Renal pelvis (tissue), 4 donors: ENCODE data around the gene IMMP2L. TPM values are rescaled to one million over a fixed set of nuclear protein-coding genes. Genes with fewer than 3 reads are reported as not detected.

Experiments
- DNase-seq: peaks from one replicate; pipeline ENCODE4 v3.0.0-alpha.2; 2013
- polyA plus RNA-seq, 3 donors: library from polyadenylated mRNA; unstranded; fragments of 120-200 nt; gene quantifications; one replicate each; pipeline ENCODE4 v1.2.1, GENCODE V29; 2013; ENCODE audit not compliant: insufficient read length in 3 of 3

The IMMP2L gene
- polyA plus RNA-seq, 3 donors, result 42.8 to 50.0 (median 43.2) TPM

DNA sequence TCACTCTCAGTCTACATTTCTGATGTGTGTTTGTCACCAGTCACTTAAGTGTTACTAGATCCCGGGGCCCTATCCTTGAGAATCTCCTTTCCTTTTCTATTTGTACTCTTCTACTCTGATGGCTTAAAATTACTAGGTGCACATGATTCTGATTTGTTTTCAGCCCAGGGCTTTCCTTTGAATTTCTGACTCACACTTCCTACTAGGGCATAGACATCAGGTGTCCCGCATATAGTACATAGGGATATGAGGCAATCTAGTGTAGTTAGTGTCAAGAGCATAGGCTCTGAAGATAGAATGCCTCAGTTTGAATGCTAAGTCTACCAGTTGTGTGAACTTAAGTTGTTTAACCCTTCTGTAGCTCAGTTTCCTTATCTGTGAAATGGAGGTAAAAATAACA is 520.7 kb downstream of the IMMP2L start:
- no peak for DNase-seq

DNA sequence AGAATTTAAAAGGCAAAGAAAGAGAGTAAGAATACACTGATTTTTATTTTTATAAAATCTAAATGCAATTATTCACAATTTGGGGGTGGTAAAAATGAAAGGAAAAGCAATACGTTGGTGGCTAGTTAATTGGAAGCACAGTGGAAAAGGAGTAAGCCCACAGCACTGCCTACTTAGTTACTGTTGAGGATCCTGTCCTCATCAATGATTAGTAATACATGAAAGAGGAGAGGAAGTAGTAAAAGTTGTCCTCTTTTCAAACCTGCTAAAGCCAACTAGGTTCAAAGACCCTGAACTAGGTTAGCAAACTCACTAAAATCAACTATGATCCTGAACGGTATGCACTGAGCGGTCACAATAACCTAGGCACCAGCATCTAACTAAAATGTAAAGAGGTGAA is 524.1 kb downstream of the IMMP2L start:
- no peak for DNase-seq

DNA sequence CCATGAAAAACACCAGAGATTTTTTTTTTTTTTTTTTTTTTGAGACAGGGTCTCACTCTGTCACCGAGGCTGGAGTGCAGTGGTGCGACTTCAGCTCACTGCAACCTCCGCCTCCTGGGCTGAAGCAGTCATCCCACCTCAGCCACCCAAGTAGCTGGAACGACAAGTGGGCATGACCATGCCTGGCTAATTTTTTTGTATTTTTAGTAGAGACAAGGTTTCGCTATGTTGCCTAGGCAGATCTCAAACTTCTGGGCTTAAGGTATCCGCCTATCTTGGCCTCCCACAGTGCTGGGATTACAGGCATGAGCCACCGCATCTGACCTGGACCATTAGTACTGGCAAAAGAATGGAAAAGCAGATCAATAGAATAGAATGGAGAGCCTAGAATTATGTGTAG is 530.4 kb downstream of the IMMP2L start:
- no peak for DNase-seq

DNA sequence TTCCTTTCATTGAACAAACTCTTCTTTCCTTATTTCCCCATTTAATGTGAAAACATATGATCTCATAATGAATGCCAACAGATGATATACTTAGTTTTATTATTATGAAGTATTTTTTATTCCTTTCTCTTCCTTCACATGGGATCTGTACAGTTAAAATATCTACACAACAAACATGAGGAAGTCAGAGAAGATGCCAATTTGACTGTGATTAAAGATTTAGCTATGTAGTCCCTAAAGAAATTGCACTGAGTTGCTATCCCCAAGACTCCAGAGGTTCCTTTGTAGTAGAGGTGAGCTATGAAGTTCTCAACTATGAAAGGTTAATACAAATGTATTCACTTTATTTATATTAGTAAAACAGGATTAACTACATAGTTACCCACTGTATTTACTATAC is 532.0 kb downstream of the IMMP2L start:
- DNase-seq, result no peak

DNA sequence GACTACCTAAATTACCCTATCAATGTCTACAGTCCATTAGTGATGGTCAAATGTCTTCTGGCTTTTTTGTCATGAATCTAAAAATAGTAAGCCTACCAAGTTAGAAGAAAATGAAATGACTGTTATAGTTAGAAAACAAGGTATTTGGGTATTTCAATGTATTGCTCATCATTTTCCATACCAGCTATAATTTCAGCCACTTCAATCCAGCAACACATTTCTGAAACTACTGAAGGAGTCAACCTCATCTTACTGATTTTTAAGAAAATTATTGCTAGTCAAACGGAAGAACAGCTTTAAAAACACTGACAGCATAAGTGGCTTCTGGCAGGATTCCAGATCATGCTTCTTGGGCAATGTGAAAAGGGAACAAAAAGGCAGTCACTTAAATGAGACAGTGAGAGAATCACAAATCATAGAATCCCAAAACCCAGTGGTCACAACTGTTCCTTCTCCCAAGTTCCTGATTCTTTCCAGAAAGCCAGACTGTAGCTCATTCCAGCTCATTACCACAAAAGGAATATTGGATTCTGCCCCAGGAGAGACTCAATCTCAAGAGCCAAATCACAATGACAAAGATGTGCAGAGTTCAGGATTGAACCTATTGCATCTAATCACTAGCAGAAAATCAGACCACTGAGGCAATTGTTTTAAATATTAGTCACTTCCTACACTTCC is 532.6 kb downstream of the IMMP2L start:
- DNase-seq, result no peak

DNA sequence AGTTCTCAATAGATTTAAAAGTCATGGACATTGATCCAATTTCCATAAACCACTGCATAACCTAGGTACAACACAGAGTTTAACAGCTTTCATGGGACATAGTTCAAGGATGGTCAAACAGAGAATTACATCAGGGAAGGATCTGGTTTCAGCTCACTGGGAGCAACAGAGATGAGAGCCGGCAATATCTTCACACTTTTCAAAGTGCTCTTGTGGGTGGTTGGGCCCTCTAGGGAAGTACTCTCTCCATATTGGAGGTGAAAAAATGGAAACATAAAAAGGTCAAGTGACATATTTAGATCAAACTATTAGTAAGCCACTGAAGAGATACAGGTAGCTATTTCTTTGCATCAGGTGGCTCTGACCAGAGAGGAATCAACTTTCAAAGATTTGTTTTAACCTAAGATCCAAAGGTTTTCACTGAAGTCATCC is 533.1 kb downstream of the IMMP2L start:
- no peak for DNase-seq

DNA sequence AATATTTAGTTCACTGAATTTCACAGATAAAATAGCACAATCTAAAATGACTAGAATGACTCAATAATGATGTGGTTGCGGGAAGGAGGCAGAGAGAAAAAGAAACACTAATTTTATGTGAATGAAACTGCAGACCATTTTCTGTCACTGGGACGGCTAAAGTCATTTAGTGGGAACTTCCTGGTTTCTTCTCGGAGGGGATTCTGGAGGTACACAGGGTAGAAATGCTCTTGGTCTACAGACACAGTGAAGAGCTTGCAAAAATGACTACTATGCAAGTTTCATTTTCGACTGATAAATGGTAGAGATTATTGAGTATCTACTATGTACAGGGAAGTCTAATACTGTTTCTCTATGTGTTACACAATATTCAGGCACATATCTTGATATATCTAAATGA is 534.9 kb downstream of the IMMP2L start:
- DNase-seq, result no peak

DNA sequence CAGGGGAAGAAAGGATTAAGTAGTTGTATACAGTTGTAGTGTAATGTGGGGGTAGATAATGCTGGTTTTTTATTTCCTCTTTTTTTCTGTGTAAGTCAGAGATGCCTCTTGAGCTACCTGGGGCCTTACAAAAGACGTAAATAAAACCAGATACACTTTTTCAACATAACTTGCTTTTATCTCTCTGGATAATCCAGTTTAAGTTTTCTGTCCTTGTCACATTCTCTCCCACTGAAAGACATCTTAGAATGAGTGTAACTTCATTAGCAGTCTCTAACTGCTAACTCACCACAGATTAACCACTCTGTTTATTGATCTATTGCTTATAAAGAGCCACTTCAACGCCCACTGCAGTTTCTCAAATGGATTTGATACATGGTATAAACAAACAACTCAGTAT is 535.5 kb downstream of the IMMP2L start:
- DNase-seq, result no peak

DNA sequence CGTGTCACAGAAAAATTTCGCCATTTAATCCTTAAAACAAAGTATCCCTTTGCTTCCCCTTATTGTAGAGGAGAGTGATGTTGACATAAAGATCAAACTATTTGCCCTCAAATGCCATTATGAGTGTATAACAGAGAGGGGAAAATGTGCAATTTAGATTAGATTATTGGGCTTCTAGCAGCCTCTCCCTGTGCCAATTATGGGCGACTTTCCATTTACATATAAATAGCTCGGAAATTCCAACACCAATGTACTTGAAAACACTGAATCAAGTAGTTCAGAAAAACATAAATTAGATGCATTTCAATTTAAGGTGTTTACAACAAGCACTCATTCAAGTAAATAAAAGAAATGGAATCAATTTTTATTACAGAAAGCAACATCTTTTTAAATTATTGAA is 535.9 kb downstream of the IMMP2L start:
- no peak for DNase-seq

DNA sequence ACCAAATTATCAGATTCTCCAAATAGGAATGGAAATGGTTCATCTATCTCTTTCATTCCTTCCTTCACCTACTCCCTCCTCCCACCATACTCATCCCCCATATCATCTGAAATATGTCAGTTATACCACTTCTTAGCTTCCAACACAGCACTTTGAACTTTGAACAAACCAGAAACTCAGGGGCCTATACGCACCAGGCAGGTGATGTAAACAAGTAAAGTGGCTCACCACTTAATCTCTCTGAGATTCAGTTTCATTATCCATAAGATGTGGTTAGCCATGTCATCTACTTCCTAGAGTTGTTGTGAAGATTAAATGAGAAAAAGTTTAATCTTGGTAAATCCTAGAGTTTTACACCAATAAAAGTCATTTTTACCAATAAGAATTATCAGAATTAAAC is 537.3 kb downstream of the IMMP2L start:
- DNase-seq, result no peak

DNA sequence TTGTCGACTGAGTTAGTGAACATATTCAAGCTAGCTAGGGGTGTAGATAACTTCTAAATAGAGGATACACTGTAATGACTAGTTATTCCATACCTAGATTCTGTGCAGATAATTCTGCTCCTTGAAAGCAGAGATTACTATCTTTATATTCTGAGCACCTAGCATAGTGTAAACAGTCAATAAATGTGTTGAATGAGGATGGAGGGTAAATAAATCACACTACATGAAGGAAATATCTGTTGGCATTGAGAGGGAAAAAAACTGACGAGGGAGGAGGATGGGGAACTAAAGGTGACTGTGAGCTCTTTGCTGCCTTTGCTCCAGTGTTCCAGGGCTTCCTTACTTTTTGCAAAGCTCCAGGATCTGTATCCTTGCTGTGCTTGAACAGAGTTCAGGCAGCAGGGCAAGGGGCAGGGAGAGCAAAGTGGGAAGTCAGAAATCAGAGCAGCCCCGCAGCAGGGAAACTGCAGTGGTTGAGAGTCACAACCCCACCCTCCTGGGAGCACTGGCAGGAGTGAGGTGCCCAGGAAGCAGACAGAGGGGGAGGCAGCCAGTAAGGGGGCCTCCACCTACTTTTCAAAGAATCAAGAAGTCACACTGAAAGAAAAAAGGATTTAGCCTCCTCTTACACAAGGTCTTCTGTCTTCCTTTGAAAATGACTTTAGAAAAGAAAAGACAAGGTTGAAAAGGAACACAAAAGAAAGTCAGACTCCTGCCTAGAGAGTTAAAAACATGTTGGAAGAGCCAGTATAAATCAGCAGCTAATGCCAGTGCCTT is 543.1 kb downstream of the IMMP2L start:
- DNase-seq, result no peak

DNA sequence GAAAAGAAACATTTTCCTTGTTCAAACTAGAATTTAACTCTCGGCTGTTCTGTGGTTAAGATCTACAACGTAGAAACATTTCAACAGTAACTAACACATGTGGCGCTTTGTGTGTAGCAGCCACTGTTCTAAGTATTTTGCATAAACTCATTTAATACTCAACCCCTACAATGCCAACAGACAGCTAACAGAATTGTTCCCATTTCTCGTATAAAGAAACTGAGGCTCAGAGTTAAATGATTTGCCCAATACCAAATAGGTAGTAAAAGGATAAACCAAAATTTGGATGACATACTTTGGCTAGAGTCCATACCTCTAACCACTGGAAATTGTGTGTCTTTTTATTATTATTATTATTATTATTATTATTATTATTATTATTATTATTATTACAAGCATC is 543.8 kb downstream of the IMMP2L start:
- DNase-seq, result no peak

DNA sequence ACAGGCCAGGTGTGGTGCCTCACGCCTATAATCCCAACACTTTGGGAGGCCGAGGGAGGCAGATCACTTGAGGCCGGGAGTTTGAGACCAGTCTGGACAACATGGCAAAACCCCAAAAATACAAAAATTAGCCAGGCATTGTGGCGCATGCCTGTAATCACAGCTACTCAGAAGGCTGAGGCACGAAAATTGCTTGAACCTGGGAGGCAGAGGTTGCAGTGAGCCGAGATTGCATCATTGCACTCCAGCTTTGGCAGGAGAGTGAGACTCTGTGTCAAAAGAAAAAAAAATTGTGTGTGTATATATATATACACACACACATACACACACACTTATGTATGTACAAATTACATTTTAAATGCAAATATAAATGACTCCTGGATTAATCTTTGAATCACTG is 548.2 kb downstream of the IMMP2L start:
- no peak for DNase-seq

DNA sequence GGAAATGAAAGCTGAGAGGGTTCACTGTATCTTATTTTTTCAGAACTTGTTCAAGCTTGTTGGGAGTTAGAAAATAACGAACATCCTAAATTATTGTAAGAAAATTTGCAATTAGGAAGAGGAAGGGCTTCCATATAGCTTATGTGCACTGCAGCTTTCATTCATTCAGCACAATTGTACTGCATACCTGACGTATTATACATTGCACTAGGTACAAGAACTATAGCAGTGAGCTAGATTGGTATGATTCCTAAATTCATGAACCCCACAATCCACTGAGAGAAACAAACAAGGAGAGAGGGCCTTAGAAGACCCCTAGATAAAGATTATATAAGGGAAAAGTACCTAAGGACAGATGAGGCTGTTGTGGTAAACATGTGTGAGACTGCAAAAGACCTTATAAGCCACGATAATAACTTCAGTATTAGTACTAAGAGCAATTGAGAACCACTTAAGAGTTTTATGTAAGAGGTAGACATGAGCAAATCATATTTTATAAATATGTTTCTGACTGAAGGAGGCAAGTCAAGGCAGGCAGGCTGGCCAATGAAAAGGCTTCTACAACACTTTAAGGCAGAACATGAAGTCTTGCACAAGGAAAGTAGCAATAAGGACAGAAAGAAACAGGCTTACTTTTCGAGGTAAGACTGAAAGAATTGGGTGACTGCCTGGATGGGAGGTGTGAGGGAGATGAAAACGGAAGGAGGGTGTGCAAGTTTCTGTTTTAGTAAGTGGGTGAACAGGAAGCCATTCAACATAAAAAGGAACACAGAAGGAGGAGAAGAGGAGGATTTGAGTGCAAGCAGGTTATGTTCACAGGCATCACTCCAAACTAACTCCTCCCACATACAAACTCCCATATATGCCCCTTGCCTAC is 549.3 kb downstream of the IMMP2L start:
- DNase-seq, result no peak

DNA sequence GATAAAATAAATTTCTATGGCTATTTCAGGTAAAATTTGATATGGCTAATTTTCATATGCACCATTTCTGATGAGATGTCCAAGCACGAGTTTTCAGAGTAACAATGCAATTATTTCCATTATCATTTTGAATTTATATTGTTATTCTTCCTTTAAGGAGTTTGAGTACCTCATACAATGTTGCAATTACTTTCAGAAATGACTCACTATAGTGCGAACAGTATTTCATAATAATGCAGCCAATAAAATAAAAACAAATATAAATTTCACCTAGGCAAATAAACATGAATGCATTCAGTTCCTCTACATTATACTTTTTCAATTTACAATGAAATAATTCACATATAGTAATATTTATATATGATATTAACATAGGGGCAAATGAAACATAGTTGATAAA is 550.1 kb downstream of the IMMP2L start:
- DNase-seq, result no peak

DNA sequence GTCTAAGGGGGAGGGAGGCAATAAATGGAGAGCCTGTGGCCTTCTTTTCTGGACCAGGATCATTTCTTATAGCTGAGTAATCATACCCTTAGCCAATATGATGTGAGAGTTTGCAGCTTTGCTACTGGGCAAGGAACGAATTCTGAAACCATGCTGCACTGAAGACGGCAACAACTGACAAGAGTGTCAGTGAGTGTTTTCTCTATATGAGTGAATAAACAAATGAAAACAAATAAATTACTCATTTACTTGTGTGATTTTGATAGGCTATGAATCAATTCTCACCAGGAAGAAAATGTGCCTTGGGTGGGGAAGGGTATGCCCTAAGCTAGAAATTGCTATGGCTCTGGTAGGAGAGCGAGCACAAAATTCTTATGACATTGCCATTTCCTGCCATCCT is 550.8 kb downstream of the IMMP2L start:
- no peak for DNase-seq

DNA sequence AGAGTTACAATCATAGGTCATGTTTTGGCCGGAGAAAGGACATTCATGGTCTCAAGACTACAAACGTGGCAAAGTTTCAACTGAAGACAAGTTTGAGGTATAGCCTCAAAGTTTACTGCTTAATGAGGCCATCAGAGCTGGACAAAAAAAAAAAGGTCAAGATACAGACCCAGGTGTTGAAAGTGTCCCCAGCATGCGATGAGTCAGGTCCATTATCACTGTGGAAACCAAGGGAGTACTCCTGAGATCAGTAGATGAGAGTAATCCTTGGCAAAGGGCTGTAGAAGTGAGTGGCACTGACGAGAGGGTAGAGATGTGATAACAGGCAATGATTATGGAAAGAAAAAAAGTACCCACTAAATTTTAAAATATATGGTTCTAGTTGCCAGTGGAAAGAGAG is 551.5 kb downstream of the IMMP2L start:
- no peak for DNase-seq

DNA sequence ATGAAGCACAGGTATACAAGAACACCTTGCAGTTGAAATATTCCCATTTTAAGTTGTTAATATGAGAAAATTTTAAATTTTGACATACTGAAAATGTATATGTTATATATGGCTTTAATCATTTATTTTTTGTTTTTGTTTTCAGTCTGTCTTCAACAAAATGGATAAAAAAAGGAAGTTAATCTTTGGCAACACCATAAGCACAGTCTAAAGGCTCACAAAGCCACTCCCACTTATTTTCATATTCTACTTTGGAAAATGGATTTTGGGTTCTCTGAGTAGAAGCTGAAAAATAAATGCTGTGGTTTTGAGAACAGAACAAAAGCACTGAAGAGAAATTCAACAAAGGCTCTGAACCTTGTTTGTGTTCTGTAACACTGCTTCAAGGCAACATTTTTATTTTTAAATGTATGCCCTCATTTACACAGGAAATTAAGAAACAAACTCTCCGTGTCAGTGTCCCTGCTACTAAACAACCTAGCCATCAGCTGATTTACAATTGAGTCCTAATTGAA is 552.7 kb downstream of the IMMP2L start:
- DNase-seq, result no peak

DNA sequence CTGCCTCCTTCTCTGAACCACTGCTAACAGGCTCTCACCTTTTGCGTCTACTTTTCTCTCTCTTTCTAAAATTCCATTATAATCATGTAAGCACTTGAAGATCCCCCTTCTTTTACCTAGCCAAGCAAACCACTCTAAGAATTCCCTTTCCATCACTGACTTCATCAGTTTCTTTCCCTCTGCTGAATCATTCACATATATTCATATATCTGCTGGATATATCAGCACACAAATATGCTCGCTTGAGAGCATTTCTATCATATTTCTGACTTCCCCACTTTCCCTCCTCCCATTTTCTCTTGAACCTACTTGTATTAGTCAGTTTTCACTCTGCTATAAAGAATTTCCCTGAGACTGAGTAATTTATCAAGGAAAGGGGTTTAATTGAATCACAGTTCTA is 555.6 kb downstream of the IMMP2L start:
- DNase-seq, result no peak

DNA sequence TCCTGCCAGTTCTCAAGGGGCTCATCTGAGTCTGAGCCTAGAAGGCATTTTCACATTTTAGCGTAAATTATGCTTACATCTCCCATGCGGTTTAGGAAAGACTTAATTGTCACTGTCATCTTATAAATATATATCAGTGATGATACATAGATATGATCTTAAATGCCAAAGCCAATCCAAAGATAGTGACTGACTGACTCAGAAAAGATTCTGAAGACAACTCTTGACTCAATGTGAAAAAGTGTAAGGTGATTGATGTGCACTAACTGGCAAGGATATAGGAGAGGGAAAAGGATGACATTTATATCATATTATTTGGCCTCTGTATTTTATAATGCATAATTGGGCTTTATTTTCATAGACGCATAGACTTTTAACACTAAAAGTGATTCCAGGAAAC is 556.3 kb downstream of the IMMP2L start:
- no peak for DNase-seq

DNA sequence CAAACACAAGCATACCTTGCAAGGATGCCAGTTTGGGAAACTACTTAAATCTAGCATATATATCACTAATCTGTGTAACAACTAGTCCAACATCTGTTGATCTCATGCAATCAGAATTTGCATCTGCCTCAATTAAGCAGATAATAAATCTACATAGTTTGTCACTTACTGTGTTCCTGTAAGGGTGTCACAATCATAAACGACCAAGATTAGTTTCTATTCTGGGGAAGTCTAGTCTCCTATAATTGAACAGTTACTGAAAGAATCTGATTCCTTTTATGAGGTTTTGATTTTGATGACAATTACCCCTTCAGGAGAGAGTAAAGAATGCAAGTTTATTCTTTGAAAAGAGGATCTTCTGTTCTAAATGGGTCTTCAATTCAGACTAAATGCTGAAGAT is 556.8 kb downstream of the IMMP2L start:
- DNase-seq, result no peak

DNA sequence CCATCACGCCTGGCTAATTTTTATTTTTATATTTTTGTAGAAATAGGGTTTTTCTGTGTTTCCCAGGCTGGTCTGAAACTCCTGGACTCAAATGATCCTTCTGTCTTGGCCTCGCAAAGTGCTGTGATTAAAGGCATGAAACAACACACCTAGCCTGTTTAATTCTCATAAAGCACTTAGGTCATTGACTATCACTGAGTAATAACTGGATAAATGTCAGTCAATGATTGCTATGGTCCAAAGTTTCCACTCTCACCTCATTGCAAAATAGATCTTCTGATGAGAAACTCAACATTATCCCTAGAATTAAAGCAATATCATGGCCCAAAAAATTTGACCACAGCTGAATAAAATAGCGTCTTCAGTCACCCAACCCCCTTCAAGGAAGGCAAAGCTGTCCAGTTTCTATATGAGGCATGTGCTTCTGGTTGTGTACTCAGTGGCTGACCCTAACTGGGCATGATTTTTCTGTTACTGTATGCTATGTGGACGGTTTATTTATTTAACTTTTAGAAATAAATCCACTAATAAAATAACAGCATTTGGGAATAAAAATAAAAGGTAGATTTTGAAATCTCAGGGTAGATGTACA is 557.9 kb downstream of the IMMP2L start:
- DNase-seq, result no peak
